Erythroblast (primary cell): ENCODE data around the gene CYP26A1.

Experiments used
- GATA1 ChIP-seq: IDR thresholded peaks from 2 replicates; pipeline ENCODE4 v1.6.1; 2011; ENCODE audit warnings: low read depth, mild to moderate bottlenecking, control low read depth, low read length, moderate library complexity
- POLR2A ChIP-seq: IDR thresholded peaks from 2 replicates; pipeline ENCODE4 v1.6.1; 2011; ENCODE audit warnings: mild to moderate bottlenecking, low read length

GRCh38 chr10:93075369-93076221 lies 1.9 kb downstream of the CYP26A1 start:
- no peak for TF ChIP-seq POLR2A
- TF ChIP-seq GATA1, result no peak
